ENCODE measurements around the gene ITPA.
"Not testable (repeated sequence)": the region's sequence is repeated elsewhere in the genome, so short reads cannot be mapped to it uniquely, and the experiment has no call there.

The ITPA gene

DNA sequence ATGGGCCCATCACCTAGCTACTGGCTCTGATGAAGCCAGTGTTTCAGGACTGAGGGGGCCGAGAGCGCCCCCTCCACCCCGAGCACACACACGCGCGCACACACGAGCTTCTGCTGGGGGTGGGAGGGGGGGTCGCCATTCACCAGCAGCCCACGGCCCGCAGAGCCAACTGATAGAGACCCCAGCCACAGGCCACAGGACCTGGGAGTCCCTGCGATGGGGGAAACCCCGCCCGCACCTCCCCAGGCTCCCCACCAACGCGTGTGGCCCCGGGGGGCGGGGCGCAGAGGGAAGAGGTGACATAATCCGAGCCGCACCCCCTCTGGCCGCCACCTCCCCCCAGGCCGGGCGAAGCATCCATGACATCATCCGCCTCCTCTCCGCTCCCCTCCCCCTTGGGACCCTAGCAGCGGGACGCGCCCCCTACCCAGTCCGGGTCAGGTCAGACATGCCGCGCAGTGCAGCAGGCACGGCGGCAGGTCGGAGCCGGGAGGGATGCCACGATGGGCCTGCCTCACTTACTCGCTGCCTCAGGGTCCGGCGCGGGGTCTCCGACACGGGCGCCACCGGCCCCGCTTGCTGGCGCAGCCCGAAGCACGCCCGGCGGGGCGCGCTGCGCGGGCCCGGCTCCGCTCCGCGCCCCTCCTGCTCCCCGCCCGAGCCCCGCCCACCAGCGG lies 36.2 kb upstream of the ITPA start, which contains the start of gene LZTS3:
TSS of gene LZTS3 (minus strand) at position 617 of the 677 bp plus-strand sequence. CDS start 6,386 bp downstream, outside the sequence.
- in situ Hi-C loops (cut with MboI; ENCODE audit: low sequenced_read_pairs) = no loop called here

DNA sequence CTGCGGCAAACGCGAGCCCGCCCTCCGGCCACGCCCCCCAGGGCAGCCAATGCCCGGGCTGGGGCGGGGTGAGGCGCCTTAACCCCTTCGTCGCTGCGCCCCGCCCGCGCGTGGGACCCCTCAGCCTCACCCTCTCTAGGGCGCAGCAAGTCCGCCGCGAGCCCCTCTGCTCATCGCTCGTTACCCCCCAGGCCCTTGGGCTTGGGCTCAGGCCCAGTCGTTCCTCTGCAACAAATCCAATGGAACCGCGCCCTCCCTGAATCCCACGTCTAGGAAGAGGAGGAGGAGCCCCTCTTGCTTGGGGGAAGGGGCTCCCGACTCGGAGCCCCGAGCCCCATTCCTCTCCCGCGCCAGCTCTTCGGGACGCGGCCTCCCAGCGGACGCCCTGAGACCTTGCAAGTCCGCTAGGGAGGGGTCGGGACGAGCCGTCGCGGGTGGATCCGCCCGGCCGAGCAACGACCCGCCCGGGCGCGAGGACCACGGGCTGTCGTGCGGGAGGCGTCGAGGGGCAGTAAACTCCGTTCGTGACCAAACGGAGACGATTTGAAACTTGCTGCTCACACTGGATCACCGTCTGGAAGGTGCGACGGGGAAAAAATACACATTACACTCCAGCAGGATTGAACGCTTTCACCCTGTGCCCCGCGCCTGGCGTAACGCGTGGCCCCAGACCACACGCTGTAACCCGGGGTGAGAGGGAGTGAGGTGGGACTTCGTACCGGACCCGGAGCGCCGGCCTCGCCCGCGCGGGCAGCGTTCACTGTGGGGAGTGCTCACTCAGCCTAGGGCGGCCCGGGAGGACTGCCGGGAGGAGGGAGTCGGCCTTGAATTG lies 35.5 kb upstream of the ITPA start:
- in situ Hi-C loops (cut with MboI; ENCODE audit: low sequenced_read_pairs) = no loop called here

DNA sequence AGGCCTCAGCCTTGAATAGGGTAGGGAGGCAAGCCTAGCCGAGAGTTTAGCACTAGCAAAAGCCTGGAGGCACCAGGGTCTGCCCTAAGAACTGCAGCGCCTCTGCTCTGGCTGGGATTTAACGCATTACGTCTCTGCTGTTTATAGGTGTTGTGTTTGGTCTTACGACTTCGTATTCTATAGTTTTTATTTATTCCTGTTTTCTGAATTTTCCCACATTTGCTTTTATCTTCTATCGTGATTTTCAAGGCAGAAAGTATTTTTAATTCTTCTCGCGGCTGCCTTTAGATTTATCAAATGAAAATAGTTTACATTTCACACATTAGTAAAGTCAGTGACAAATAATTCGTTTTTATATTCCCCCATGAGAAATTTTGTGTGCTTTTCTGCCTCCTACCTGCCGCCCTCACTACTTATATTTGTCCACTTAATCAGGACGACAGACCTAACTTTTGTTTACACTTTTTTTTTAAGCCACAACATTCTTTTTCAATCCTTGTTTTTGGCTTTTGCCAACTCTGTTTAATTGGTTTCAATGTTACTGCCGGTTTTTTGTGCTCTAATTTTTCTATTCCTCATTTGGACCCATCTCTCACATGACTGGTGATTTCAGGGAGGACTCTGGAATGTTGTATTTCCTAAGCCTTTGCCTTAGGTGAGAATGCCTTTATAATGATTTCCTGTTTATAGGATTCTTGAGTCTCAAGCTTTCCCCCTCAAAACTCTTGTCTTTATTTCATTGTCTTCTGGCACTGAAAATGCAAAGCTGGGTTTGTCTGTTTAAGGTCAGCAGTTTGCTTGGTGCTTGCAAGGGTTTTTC lies 34.6 kb upstream of the ITPA start:
- in situ Hi-C loops (cut with MboI; ENCODE audit: low sequenced_read_pairs) = no loop called here

DNA sequence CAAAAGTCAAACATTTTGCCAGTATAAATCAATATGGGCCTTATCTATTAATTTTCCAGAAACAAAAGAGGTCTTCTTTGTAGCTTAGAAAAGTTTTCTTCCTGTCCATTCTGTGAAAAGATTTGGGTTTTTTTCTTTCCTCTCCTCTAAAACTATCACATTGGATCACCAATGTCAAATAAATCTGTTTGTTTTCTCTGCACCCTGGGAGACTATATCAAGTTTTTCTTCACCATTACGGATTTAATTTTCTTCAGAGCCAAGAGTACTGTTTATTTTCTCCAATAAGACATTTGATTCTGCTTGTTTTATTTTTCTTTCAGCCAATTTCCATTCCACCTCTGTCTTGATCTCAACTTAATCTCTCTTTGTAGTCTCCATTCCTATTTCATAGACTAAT lies 34.0 kb upstream of the ITPA start:
- in situ Hi-C loops (cut with MboI; ENCODE audit: low sequenced_read_pairs) = no loop called here

GRCh38 chr20:3177746-3178485 lies 31.4 kb upstream of the ITPA start:
- in situ Hi-C loops (cut with MboI; ENCODE audit: low sequenced_read_pairs) = no loop called here

DNA sequence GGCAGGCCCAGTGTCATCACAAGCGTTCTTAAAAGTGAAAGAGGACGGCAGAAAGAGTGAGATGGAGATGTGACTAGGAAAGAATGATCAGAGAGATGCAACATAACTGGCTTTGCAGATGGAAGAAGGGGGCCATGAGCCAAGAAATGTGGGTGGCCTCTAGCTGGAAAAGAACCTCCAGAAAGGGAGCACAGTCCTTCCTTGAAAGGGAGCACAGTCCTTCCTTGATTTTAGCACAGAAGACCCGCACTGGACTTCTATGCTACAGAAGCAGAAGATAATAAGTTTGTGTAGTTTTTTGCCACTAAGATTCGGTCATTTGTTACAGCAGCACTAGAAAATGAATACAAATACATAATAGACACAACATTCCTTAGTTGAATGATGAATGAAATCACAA lies 29.0 kb upstream of the ITPA start:
- in situ Hi-C loops (cut with MboI; ENCODE audit: low sequenced_read_pairs) = no loop called here

GRCh38 chr20:3181270-3181669 lies 28.0 kb upstream of the ITPA start:
- in situ Hi-C loops (cut with MboI; ENCODE audit: low sequenced_read_pairs) = no loop called here

DNA sequence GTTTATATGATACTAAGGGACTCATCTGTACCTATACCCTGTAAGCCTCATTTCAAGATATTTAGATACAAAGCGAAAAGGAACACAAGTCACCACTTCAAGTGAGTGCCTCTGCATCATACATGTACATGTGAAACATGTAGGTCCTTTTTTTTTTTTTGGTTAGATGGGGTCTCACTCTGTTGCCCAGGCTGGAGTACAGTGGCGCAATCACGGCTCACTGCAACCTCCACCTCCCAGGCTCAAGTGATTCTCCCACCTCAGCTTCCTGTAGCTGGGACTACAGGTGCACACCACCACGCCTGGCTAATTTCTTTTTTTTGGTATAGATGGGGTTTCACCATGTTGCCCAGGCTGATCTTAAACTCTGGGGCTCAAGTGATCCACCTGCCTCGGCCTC lies 26.9 kb upstream of the ITPA start:
- in situ Hi-C loops (cut with MboI; ENCODE audit: low sequenced_read_pairs) = not testable (repeated sequence)

DNA sequence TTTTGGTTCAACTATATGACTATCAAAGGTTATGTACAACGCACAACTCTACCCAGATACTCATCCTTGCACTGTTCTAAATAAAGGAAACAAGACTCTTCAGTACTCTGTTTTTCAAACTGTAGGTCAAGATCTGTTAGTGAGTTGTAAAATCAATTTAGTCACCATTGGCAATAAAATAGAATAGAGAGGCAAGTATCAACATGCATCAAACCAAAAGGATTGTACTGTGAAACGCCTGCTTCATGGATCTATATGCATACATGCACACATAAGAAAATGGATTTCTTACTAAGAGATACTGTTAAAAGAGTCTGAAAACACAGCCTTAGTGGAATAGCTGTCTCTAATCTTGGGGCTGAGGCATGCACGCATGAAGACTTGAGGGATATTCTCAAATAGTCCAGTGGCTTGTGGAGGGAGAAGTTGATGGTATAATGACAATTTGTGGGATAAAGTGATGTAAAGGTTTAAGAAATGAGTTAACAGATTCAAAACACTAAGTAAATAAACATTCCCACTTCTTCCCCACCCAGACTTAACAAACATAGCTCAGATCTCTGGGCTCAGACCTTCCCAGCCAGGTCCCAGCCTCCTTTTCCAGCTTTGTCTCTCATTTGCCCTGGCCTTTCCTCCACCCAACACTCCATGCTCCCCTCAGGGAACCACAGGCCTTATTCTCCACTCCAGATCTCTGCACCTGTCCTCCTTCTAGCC lies 25.2 kb upstream of the ITPA start:
- in situ Hi-C loops (cut with MboI; ENCODE audit: low sequenced_read_pairs) = no loop called here

GRCh38 chr20:3187861-3188260 lies 21.4 kb upstream of the ITPA start:
- in situ Hi-C loops (cut with MboI; ENCODE audit: low sequenced_read_pairs) = not testable (repeated sequence)

- in situ Hi-C loops (cut with MboI; ENCODE audit: low sequenced_read_pairs) = no loop called here
These were observed 20.4 kb upstream of the ITPA start for GRCh38 chr20:3188823-3189413.

DNA sequence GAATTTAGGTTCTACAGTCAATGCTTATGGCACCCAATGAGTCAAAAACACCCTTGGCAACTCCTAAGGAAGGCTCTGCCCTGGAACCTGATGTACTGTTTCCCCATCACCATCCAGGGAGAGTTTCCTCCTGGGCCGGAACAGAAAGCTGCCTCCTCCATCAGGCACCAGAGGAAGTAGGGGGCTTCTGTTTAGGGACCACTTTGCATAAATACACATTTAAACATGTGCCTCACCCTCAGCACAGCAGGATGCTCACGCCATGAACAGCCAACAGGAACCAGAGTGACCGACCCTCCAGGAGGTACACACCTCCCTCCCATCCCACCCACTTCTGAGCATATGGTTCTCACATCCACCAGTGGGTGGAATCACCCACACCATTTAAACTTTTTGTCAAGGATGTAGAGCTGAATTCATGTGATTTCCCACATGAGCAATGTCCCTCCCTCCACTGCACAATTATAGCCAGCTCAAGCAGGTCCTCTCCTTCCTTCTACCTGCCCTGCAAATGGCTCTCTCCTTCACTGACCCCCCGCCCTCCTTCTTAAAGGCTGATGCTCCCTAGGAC lies 19.7 kb upstream of the ITPA start:
- in situ Hi-C loops (cut with MboI; ENCODE audit: low sequenced_read_pairs) = no loop called here

- in situ Hi-C loops (cut with MboI; ENCODE audit: low sequenced_read_pairs) = no loop called here
These were observed 18.6 kb upstream of the ITPA start for GRCh38 chr20:3190681-3191111.

- in situ Hi-C loops (cut with MboI; ENCODE audit: low sequenced_read_pairs) = no loop called here
These were observed 16.9 kb upstream of the ITPA start for GRCh38 chr20:3192226-3193015.

- in situ Hi-C loops (cut with MboI; ENCODE audit: low sequenced_read_pairs) = no loop called here
These were observed 15.3 kb upstream of the ITPA start for GRCh38 chr20:3193806-3194616.

DNA sequence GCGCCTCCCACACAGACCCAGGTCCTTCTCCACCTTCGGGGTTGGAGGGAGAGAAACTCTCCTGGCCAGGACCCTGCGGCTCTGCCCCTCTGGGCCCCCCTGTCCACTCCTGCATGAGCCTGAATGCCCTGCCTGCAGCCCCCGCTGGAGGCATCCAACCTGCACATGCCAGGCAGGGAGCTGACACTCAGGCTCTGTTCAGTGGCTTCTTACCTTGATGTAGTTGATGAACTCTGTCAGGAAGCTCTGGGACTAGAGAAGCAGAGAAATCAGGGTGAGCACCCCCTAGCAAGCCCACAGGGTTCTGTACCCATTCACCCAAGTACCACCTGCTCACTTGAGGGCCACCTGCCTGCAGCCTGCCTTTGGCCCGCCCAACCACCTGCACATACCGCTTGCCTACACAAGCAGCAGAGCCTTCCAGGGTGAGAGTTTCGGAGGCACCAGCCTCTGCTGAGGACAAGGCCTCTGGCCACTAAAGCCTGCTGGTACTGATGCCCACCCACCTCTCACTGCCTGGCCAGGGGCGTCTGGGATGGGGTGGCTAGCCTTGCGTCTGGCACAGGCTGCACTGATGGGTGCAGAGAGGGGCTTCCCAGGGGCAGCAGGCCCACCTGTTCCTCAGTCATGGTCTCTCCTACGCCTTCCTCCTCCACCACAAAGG lies 14.5 kb upstream of the ITPA start:
- in situ Hi-C loops (cut with MboI; ENCODE audit: low sequenced_read_pairs) = no loop called here

GRCh38 chr20:3195590-3196237 lies 13.6 kb upstream of the ITPA start:
- in situ Hi-C loops (cut with MboI; ENCODE audit: low sequenced_read_pairs) = no loop called here
